Islet of Langerhans (tissue), 1 donor: ENCODE data around the gene USP9Y.
"Not testable (repeated sequence)": the region's sequence is repeated elsewhere in the genome, so short reads cannot be mapped to it uniquely, and the experiment has no call there.

ENCODE experiments used
- FAIRE-seq: peaks from one replicate; lab custom pipeline; 2011; peaks lifted over from hg19 to GRCh38; lab: Jason Lieb, UNC

The USP9Y gene, protein sequence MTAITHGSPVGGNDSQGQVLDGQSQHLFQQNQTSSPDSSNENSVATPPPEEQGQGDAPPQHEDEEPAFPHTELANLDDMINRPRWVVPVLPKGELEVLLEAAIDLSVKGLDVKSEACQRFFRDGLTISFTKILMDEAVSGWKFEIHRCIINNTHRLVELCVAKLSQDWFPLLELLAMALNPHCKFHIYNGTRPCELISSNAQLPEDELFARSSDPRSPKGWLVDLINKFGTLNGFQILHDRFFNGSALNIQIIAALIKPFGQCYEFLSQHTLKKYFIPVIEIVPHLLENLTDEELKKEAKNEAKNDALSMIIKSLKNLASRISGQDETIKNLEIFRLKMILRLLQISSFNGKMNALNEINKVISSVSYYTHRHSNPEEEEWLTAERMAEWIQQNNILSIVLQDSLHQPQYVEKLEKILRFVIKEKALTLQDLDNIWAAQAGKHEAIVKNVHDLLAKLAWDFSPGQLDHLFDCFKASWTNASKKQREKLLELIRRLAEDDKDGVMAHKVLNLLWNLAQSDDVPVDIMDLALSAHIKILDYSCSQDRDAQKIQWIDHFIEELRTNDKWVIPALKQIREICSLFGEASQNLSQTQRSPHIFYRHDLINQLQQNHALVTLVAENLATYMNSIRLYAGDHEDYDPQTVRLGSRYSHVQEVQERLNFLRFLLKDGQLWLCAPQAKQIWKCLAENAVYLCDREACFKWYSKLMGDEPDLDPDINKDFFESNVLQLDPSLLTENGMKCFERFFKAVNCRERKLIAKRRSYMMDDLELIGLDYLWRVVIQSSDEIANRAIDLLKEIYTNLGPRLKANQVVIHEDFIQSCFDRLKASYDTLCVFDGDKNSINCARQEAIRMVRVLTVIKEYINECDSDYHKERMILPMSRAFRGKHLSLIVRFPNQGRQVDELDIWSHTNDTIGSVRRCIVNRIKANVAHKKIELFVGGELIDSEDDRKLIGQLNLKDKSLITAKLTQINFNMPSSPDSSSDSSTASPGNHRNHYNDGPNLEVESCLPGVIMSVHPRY (N-terminal part only)

DNA sequence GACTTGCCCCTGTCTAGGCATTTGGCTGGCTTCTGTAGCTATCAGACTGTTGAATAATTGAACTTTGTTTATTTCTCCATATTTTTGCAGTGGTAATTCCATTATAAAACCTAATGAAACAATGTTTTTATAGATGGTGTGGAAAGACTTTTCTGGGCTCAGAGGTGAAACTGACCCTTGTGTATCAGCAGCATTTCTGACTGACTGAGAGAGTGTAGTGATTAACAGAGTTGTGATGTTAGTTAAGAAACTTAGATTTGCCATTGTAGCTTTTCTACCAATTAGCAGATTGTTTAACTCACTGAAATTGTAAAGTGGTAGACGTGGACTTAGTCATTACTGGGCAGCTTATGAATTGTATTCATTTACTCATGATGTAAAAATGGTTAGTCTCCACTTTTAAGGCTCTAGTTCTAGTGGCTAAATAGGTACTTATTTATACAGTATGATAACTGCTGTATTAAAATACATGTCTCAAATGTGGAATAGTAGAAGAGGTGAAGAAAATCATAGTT is at the start of gene USP9Y:
Gene USP9Y, plus strand, starts transcription at position 51 of the 515 bp plus-strand sequence. CDS start 8,217 bp downstream, outside the sequence.
- FAIRE-seq = no peak

DNA sequence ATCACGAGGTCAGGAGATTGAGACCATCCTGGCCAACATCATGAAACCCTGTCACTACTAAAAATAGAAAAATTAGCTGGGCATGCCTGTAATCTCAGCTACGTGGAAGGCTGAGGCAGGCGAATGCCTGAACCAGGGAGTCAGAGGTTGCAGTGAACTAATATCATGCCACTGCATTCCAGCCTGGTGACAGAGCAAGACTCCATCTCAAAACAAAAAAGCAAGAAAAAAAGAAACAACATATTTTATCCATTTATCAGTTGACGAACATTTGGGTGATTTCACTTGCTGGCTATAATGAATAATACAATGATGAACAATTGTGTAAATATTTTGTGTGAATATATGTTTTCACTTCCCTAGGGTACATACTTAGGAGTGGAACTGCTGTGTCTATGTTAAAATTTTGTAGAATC is 49.4 kb upstream of the USP9Y start:
- no peak for FAIRE-seq

DNA sequence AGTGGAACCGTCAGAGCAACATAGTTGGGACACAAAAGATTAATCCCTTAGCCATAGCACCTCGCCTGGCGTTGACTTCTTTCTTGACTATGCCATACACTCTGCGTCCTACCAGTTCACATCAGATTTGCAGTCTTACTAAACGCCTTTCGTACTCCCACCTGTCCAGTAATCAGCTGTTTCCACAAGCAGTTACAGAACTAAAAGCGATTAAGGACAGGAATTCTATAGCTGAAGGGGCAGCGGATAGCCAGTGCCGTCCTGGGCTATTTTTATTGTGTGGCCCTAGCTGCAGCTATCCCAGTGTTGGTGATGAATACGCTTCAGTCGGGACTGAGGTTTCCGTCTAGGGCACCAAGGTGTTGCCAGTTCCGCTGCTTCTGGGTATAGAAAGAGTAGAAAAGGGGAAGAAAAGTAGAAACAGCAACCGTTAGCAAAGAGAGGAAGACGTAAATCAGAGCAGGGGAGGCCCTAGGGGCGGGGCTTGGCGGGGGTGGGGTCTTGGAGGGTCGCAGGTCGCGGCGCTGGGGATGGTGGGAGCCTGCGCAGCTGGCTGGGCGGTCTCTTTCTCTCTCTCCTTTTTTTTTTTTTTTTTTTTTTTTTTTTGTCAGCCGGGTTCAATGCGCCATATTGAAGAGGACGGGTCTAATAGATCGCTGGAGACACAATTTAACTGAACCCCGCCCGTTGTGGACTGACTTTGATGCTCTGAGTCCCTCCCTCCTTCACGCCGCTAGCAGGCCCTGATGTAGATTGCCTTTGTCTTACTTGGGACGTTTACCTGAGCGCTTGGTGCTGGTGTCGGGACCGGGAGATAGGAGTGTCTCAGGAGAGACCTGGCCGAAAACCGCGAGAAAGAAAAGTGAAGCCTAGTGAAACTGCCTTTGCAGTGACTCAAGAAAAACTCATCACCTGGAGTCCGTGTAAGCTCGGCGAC is 39.0 kb upstream of the USP9Y start:
- FAIRE-seq = no peak

DNA sequence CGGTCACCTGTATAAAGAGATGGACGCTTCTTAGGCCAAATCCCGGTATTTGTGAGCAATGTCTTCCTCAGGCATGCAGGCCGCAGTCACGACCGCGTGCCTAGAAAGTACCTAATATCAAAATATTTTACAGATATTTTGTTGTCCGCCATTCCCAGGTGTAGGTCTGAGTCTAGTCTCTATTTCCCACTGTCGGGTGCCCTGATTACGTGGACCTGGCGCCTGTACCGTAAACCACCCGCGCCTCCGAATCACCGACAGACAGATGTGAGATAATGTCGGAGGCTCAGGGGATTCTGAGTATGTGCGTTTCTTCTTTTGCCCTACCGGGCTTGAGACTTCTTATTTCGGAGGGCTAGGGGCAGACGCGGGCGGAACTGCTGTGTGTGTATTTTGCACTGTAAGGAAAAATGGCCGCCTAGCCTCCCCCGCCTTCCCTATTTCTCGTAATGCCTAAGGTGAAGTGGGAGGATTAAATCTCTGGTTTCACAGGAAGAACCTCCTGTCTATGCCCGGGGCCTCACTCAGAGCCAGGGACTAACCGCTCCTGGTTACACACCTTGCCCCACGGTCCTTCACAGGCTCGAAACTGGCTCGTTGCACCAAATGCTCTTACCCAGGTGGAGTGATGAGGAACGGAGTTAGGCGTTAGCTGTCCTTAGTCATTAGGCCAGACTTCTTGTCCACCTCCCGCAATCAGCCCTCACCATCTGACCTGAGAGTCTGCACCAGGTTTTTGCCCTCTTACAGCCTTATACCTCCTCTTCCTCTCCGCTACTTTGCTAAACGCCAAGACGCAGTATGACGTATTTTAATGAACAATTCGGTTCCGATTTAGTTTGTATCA is 38.1 kb upstream of the USP9Y start:
- no peak for FAIRE-seq

DNA sequence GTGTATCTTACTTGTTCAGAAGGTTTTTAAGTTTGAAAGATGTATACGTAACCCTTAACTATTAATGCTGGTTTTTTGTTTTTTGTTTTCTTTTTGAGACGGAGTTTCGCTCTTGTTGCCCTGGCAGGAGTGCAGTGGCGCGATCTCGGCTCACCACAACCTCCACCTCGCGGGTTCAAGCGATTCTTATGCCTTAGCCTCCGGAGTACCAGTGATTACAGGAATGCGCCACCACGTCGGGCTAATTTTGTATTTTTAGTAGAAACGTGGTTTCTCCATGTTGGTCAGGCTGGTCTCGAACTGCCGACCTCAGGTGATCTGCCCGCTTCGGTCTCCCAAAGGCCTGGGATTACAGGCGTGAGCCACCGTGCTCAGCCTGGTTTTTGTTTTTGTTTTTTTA is 37.2 kb upstream of the USP9Y start:
- FAIRE-seq = not testable (repeated sequence)

DNA sequence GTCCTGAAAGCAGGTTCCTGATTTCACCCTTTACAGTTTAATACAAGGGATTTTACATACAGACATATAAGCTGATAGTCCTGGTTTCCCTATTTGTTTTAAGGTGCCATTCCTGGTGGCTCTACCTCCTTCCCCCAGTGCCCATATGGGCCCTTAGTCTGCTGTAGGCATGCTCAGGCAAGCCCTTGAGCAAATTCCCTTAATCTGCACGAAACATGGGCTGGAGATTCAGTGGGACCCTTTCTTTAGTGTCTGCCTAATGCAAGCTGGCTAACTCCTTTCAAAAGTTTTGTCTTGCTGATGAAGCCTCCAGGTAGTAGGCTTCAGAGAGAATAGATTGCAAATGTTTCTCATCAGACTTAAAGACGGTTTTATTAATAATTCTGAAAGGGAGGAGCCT is 22.9 kb upstream of the USP9Y start:
- FAIRE-seq = no peak

DNA sequence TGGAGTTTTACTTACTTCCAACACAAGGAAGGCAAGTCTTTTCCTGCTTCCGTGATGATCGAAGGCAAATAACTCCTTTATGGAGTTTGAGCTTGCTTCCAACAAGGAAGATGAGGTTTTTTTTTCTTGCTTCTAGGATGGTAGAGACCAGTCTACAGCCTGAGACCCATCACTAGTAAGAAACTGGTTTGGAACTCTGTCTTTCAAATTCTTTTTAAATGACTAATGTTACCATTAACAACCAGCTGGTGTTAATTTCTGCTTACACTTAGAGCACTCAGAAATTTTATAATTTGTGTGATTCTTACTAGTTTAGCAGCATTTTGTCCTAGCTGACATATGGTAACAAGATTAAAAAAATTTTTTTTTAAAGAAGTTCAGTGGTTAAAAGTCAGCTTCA is 19.5 kb upstream of the USP9Y start:
- FAIRE-seq = peak; percentile 47

DNA sequence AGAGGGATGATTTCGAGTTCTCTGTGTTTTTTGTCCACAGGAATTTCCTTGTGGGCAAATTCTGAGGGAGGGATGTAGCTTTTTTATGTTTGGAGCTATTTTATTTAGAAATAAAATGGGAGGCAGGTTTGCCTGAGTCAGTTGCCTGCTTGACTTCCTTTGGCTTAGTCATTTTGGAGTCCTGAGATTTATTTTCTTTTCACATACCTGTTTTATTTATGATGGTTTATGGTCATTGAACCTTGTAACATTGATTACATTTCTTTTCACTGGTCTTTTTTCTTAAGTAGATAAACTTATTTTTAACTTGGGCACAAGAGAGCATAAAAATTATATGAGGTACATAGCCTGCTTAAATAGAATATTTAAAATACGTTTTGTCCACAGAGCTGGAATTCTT is 12.7 kb upstream of the USP9Y start:
- FAIRE-seq = no peak

DNA sequence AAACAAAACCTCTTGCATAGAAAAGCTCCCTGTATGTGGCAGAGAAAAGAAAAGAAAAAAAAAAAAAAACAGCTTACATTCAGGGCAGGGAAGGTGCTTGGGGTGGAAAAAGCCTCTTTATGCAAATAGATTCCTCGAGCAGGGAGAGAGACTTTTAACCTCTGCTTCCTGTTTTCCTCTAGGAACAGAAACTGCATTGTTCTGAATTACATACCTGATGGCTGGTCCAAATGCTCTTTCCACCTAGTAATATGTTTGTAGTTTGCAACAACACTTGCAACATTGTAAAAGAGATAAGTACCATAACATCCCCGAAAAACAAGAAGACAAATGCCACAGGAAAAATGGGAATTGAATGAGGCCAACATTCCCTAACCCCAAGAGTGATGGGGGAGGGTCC is 944 bp upstream of the USP9Y start:
- no peak for FAIRE-seq

DNA sequence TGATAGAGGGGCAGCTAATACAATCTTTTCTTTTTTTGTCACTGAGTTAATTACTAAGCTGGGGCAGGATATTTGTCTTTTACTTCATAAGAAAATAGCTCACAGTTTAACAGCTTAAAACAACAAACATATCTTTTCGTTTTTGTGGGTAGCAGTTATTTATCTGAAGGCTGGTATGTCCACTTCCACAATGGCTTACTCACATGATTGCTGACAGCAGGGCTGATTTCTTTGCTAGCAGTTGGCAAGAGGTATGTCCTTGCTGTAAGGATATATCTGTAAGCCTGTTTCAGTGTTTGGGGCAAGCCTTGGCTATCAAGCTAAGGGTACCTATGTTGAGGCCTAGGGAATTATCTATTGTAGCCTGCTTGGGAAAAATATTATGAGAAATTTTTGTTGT is 1.1 kb downstream of the USP9Y start:
- FAIRE-seq = no peak

DNA sequence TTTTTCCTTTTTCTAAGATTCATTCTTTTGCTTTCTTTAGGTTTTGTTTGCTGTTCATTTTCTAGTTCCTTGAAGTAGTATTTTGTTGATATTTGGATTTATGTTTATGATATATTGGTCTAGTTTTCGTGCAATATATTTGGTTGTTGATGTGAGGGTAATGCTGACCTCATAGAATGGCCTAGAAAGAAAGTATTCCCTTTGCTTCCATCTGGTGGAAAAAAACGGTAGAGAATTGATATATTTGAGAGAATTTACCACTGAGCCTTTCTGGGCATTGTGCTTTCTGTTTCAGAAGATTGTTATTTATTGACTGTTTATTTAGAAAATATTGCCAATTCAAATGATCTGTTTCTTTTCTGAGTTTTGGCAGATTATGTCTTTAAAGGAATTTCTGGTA is 9.4 kb downstream of the USP9Y start:
- peak; percentile 33 for FAIRE-seq

DNA sequence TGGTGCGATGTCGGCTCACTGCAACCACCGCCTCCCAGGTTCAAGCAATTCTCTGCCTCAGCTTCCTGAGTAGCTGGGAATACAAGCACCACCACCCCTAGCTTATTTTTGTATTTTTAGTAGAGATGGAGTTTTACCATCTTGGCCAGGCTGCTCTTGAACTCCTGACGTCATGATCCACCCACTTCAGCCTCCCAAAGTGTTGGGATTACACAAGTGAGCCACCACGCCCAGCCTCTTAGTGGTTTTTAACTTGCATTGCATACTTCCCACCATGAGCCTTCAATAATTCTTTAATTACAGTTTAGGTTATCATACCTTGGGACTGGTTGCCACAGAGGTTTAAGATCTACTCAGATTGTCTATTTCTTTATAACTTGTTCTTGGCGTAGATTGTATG is 14.3 kb downstream of the USP9Y start:
- no peak for FAIRE-seq

DNA sequence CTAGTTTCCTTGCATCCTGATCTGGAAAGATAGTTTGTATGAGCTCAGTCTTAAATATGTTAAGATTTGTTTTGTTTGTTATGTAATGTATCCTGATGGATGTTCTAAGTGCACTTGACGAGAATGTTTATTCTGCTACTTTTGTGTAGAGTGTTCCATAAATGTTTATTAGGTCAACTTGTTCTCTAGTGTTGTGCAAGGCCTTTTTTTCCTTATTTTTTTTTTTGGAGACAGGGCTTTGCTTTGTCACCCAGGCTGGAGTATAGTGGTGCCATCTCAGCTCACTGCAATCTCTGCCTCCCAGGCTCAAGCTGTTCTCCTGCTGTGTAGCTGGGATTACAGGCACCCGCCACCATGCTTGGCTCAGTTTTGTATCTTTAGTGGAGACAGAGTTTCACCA is 28.7 kb downstream of the USP9Y start:
- FAIRE-seq = peak; percentile 88

DNA sequence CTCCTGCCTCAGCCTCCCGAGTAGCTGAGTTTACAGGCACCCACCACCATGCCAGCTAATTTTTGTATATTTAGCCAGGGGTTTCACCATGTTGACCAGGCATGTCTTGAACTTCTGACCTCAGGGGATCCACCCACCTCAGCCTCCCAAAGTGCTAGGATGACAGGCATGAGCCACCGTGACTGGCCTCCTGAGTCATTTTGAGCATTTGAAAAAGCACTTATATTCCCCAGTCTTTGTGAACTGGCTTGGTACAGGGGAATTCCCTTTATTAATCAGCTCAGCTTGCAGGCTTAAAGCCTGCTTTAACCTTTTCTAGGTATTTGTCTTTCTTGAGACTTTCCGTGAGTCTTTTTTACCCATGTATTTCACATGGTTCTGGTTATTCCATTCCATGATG is 32.6 kb downstream of the USP9Y start:
- no peak for FAIRE-seq

DNA sequence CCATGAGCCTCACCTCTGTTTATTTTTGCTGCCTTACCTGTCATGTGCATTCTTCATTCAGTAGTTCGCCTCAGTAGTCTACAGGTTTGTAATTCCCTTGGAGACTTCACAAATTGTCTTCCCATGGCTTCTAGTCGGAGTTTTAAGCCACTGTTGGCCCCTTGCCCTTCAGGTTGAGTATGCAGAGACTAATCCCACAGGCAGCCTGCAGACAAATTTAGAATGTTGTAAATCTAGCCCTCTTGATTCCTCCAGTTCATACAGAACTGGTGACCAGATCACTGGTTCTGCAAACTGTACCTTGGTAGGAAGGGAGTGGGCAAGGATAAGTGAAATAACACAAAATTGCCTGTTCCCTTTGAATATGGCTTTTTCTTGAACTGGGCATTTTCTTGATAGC is 33.0 kb downstream of the USP9Y start:
- FAIRE-seq = no peak

DNA sequence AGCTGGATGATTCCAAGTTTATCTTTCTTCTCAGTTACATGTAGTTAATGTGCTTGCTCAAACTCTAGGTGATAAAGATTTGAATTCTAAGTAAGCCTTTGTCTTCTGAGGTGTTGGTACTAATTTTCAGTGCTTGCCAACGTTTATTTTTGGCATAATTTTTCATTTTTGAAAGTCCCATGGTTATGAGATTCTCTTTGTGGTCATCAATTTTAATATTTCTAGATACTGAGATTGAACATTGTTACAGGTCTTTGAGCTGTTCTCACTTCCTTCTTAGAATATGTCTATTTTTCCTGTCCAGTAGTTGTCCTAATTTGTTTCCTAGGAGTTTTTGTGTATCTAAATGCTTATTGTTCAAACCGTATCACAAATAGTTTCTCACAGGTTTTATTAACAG is 40.4 kb downstream of the USP9Y start:
- FAIRE-seq = peak; percentile 13

DNA sequence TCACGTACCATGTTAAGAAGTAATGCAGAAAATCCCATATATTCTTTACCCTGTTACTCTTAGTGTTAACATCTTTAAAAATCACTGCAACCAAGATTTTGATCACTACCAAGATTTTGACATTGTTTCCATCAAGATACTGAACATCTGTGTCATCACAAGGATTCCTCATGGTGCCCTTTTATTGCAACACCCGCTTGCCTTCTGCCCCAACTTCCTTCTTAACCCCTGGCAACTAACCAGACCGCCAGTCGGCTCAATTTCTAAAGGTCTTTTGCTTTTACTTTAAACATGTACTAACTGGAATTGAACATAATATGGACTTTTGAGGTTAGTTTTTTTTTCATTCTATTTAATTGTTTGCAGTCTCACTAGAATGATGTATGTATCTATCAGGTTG is 41.7 kb downstream of the USP9Y start:
- FAIRE-seq = no peak

DNA sequence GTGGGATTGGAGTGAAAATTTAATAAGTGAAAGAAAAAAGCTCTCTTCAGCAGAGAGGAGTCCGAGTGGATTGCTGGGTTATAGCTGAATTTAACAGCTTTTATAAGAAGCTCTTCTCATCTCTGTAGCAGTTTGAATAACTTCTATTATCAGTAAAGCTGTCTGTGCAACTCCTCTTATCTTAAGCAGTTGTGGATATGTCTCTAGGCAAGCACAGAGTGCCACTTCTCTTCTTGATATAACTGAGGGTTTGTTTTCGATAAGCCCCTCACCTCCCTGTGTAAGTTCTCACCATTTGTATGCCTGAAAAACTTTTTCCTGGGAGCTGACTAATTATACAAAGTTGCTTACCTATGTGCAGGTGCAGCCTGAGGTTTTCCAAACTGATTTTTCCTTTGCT is 43.1 kb downstream of the USP9Y start:
- FAIRE-seq = no peak

DNA sequence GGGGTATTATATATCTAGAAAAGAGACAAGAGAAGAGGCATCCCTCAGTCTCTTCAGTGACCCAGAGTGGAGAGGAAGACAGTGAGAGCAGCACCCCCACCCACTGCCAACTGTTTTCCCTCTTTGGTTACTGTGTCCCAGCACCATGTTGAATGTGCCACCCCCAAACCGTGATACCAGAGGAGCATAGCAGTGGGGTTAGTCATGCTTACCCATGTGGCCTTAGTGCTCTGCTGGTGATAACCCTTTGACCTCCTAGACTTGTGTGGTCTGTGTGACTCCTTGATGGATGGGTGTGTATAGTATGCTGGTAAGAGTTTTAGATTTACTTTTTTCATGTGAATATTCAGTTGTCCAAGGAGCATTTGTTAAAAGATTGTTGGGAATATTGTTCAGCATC is 48.3 kb downstream of the USP9Y start:
- no peak for FAIRE-seq

DNA sequence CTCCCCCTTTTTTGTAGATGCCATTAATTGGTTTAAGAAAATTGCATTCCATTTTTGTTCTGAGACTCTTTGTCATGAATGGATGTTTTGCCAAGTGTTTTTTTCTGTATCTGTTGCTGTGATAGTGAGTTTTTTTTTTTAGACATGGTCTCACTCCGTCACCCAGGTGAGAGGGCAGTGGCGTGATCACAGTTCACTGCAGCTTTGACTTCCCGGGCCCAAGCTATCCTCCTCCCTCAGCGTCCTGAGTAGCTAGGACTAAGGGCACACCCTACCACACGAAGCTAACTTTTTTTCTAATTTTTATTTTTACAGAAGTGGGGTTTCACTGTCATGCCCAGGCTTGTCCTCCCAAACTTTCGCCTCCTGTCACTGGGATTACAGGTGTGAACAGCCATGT is 51.8 kb downstream of the USP9Y start:
- FAIRE-seq = no peak

DNA sequence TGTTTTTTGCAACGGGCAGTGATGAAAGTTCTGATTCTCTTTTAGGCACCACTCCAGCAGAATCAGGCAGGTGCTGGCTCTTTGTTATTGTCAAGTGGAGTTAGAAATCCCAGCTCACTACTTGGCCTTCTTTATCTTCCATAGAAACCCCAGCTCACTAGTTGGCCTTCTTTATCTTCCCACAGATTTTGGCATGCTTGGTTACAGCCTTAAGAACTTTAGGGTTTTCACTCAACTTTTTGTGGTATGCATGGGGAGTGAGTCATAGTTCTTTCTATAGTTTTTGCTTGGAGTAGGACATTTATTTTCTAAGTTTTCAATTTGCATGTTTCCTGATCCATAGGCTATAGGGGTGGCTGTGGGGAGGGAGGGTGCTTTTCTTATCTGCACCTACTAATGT is 55.0 kb downstream of the USP9Y start:
- no peak for FAIRE-seq
